ENCODE data around the gene MAGEA2B.
"Not testable (repeated sequence)": the region's sequence is repeated elsewhere in the genome, so short reads cannot be mapped to it uniquely, and the experiment has no call there.

DNA sequence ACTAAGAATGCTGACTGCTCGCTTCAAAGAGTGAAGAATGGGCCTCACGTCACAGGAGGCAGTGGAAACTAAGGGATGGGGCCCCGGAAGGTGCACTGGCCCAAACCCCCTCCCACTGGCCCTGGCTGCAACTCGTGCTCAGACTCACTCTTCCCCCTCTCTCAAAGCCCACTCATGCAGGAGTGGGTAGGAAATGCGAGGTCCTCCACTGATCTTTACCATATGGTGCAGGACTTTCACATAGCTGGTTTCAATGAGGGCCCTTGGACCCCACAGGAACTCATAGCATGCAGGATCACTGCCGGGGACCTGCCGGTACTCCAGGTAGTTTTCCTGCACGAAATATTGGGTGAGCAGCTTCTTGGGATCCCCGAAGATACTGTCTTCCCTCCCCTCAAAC lies 52.1 kb downstream of the MAGEA2B start:
- TF ChIP-seq, protein P1, sequence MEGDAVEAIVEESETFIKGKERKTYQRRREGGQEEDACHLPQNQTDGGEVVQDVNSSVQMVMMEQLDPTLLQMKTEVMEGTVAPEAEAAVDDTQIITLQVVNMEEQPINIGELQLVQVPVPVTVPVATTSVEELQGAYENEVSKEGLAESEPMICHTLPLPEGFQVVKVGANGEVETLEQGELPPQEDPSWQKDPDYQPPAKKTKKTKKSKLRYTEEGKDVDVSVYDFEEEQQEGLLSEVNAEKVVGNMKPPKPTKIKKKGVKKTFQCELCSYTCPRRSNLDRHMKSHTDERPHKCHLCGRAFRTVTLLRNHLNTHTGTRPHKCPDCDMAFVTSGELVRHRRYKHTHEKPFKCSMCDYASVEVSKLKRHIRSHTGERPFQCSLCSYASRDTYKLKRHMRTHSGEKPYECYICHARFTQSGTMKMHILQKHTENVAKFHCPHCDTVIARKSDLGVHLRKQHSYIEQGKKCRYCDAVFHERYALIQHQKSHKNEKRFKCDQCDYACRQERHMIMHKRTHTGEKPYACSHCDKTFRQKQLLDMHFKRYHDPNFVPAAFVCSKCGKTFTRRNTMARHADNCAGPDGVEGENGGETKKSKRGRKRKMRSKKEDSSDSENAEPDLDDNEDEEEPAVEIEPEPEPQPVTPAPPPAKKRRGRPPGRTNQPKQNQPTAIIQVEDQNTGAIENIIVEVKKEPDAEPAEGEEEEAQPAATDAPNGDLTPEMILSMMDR (IDR thresholded peaks at IDR 0.05) = not testable (repeated sequence)
- TF ChIP-seq POLR2A (IDR thresholded peaks at IDR 0.05) = not testable (repeated sequence)

Data from heart left ventricle (tissue), 13 donors.